H9 (cell line): Measurements from ENCODE around the gene NR3C2. TPM values are rescaled to one million over a fixed set of nuclear protein-coding genes. Genes with fewer than 3 reads are reported as not detected.

Experiments used
- DNase-seq: peaks from one replicate; pipeline ENCODE4 v3.0.0-alpha.2; 2017
- H2AFZ ChIP-seq: one replicate; pipeline ENCODE4 v1.6.1; 2013; ENCODE audit warnings: mild to moderate bottlenecking, low read length, control low read depth, moderate library complexity
- H2AK5ac ChIP-seq: 2 replicates; pipeline ENCODE4 v1.6.1; 2013; ENCODE audit warnings: low read length, control low read depth, mixed read lengths; ENCODE audit not compliant: insufficient read length
- H2BK120ac ChIP-seq: one replicate; pipeline ENCODE4 v1.6.1; 2013; ENCODE audit warnings: low read depth, mild to moderate bottlenecking, low read length, control low read depth, inconsistent platforms; ENCODE audit not compliant: poor library complexity, severe bottlenecking
- H2BK12ac ChIP-seq: 2 replicates; pipeline ENCODE4 v1.6.1; 2013; ENCODE audit warnings: low read length, control low read depth, mixed read lengths, low read depth; ENCODE audit not compliant: insufficient read length
- H2BK15ac ChIP-seq: 2 replicates; pipeline ENCODE4 v1.6.1; 2013; ENCODE audit warnings: low read depth, low read length, control low read depth
- H2BK20ac ChIP-seq: one replicate; pipeline ENCODE4 v1.6.1; 2013; ENCODE audit warnings: low read depth, mild to moderate bottlenecking, low read length, control low read depth, inconsistent platforms; ENCODE audit not compliant: poor library complexity, severe bottlenecking
- H2BK5ac ChIP-seq: 2 replicates; pipeline ENCODE4 v1.6.1; 2013; ENCODE audit warnings: low read length, control low read depth, mixed read lengths; ENCODE audit not compliant: insufficient read length
- H3K14ac ChIP-seq: 2 replicates; pipeline ENCODE4 v1.6.1; 2013; ENCODE audit warnings: low read length, control low read depth; ENCODE audit not compliant: insufficient read depth
- H3K18ac ChIP-seq: 2 replicates; pipeline ENCODE4 v1.6.1; 2013; ENCODE audit warnings: low read depth, mild to moderate bottlenecking, mixed read lengths, low read length, control low read depth; ENCODE audit not compliant: insufficient read length
- H3K23ac ChIP-seq: 2 replicates; pipeline ENCODE4 v1.6.1; 2013; ENCODE audit warnings: low read length, control low read depth, mixed read lengths, low read depth; ENCODE audit not compliant: insufficient read length
- H3K23me2 ChIP-seq: 2 replicates; pipeline ENCODE4 v1.6.1; 2013; ENCODE audit warnings: low read depth, mild to moderate bottlenecking, mixed read lengths, low read length, control low read depth; ENCODE audit not compliant: insufficient read length, poor library complexity, severe bottlenecking
- H3K27ac ChIP-seq: 2 replicates; pipeline ENCODE4 v1.5.1; 2013; ENCODE audit warnings: low read length, control low read depth, mixed read lengths, low read depth; ENCODE audit not compliant: insufficient read length
- H3K27me3 ChIP-seq: 2 replicates; pipeline ENCODE4 v1.6.1; 2013; ENCODE audit warnings: low read length, control low read depth, inconsistent platforms; ENCODE audit not compliant: insufficient read depth
- H3K4ac ChIP-seq: 2 replicates; pipeline ENCODE4 v1.6.1; 2013; ENCODE audit warnings: low read depth, mild to moderate bottlenecking, control low read depth, inconsistent platforms, low read length, moderate library complexity
- H3K4me1 ChIP-seq: 2 replicates; pipeline ENCODE4 v1.6.1; 2013; ENCODE audit warnings: low read length, control low read depth, inconsistent platforms; ENCODE audit not compliant: insufficient read depth
- H3K4me2 ChIP-seq: 2 replicates; pipeline ENCODE4 v1.6.1; 2013; ENCODE audit warnings: low read length, control low read depth, mixed read lengths; ENCODE audit not compliant: insufficient read length, insufficient read depth
- H3K56ac ChIP-seq: 2 replicates; pipeline ENCODE4 v1.6.1; 2013; ENCODE audit warnings: low read depth, mild to moderate bottlenecking, mixed read lengths, low read length, control low read depth; ENCODE audit not compliant: insufficient read length
- H3K79me1 ChIP-seq: 2 replicates; pipeline ENCODE4 v1.6.1; 2013; ENCODE audit warnings: low read depth, mild to moderate bottlenecking, moderate library complexity, low read length, control low read depth, inconsistent platforms; ENCODE audit not compliant: insufficient read depth, poor library complexity, severe bottlenecking
- H3K79me2 ChIP-seq: 2 replicates; pipeline ENCODE4 v1.6.1; 2013; ENCODE audit warnings: low read length, control low read depth, inconsistent platforms; ENCODE audit not compliant: insufficient read depth
- H3K9ac ChIP-seq: 2 replicates; pipeline ENCODE4 v1.6.1; 2013; ENCODE audit warnings: low read length, control low read depth, mixed read lengths; ENCODE audit not compliant: insufficient read length; ENCODE audit errors: extremely low read depth
- H3K9me3 ChIP-seq: one replicate; pipeline ENCODE4 v1.6.1; 2013; ENCODE audit warnings: low read depth, low read length, inconsistent platforms; ENCODE audit not compliant: control insufficient read depth
- H3T11ph ChIP-seq: one replicate; pipeline ENCODE4 v1.6.1; 2013; ENCODE audit warnings: mild to moderate bottlenecking, low read length, control low read depth, inconsistent platforms
- H4K20me1 ChIP-seq: one replicate; pipeline ENCODE4 v1.6.1; 2013; ENCODE audit not compliant: control insufficient read depth, insufficient read length, insufficient read depth
- H4K5ac ChIP-seq: 2 replicates; pipeline ENCODE4 v1.6.1; 2013; ENCODE audit warnings: low read depth, mild to moderate bottlenecking, mixed read lengths, low read length, control low read depth; ENCODE audit not compliant: insufficient read length
- H4K8ac ChIP-seq: replicated peaks from 2 replicates; pipeline ENCODE4 v1.6.1; 2013; ENCODE audit warnings: low read length, control low read depth, mixed read lengths, low read depth; ENCODE audit not compliant: insufficient read length
- H4K91ac ChIP-seq: 2 replicates; pipeline ENCODE4 v1.6.1; 2013; ENCODE audit warnings: low read depth, mild to moderate bottlenecking, moderate library complexity, mixed read lengths, low read length, control low read depth; ENCODE audit not compliant: insufficient read length
- H3K27ac Mint-ChIP-seq, 3 experiments: 2 replicates in 2 of 3; 3 replicates in 1 of 3; pipeline ENCODE4 v1.8.0; 2020 to 2021; ENCODE audit warnings: mixed read lengths in 3 of 3, mild to moderate bottlenecking in 1 of 3, moderate library complexity in 1 of 3
- H3K27me3 Mint-ChIP-seq: 2 replicates; pipeline ENCODE4 v1.8.0; 2021; ENCODE audit warnings: low read depth, mild to moderate bottlenecking, moderate library complexity, mixed read lengths
- H3K36me3 Mint-ChIP-seq, 3 experiments: 2 replicates in 2 of 3; 3 replicates in 1 of 3; pipeline ENCODE4 v1.8.0; 2020 to 2021; ENCODE audit warnings: low read depth in 3 of 3, mixed read lengths in 3 of 3; ENCODE audit not compliant: insufficient read depth in 1 of 3
- H3K4me1 Mint-ChIP-seq, 2 experiments: 2 replicates each; pipeline ENCODE4 v1.8.0; 2020; ENCODE audit warnings: mixed read lengths in 2 of 2
- H3K4me3 Mint-ChIP-seq, 2 experiments: 2 replicates in 1 of 2; 3 replicates in 1 of 2; pipeline ENCODE4 v1.8.0; 2020 to 2021; ENCODE audit warnings: mild to moderate bottlenecking in 2 of 2, mixed read lengths in 2 of 2, moderate library complexity in 1 of 2
- H3K9me3 Mint-ChIP-seq, 2 experiments: 2 replicates in 1 of 2; 3 replicates in 1 of 2; pipeline ENCODE4 v1.8.0; 2020; ENCODE audit warnings: mild to moderate bottlenecking in 2 of 2, mixed read lengths in 2 of 2, moderate library complexity in 1 of 2
- WGBS: extraction: QIAGEN DNeasy Blood & Tissue Kit; methylation state at CpG from one replicate; pipeline ENCODE4 v1.1.7; 2013; ENCODE audit warnings: missing lambda C conversion rate, low lambda C conversion rate, mixed read lengths; ENCODE audit not compliant: insufficient read length; ENCODE audit errors: extremely low coverage; 5-methylcytosine and 5-hydroxymethylcytosine counted together
- total RNA-seq: library from RNA; stranded (reverse); gene quantifications from 2 replicates; pipeline ENCODE4 v1.2.1, GENCODE V29; 2021
- TF ChIP-seq, protein P1 (sequence below): fragments of 200-600 bp; sonication (generic); conservative IDR thresholded peaks from 3 replicates; pipeline ENCODE4 v1.8.0; 2021; ENCODE audit warnings: antibody characterized with exemption, mild to moderate bottlenecking

NR3C2 gene
- total RNA-seq, 1 experiment from 2014 or later = 1.4 TPM

DNA sequence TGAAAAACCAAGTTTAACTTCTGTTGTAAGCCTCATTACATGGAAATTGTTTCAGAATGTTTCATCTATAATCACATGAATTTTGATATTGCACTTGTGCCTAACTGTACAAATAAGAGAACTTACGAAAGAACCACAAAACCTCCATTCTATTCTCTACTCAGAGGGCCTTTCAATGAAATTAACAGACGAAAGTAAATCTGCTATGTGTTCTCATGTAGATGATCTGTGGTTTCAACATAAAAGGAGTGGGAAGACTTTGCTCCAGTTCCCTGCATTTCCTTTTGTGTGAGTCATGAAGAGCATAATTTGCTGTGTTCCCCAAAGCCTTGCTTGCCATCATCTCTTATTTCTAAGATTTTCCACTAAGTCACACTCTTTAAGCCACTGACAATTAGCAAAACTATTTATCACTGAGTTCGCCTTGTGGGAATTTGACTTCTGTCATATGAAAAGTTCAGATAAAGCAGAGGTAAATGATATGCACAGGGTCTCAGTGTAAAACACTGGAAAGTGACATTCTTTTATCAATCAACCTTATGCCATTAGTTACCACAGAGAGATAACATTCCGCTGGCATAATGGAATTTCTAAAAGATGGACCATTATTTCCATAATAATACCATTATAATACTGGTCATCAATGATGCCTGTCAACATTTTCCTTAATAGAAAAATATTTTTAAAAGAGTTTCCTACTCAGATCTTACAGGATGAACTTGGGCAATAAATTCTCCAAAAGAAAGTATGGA, 329.8 kb downstream of the NR3C2 start:
- Histone ChIP-seq H3T11ph (no peak overlapping the region), H4K91ac (no peak overlapping the region), H3K79me1 (no peaks in the 10 kb centered on the region), H3K23me2 (no peaks in the 10 kb centered on the region), H4K20me1 (no peaks in the 10 kb centered on the region), H3K9ac (no peak overlapping the region), H3K27me3 (no peaks in the 10 kb centered on the region), H2BK5ac (no peak overlapping the region), H2BK120ac (no peak overlapping the region), H3K4ac (no peak overlapping the region), H3K18ac (no peak overlapping the region), H2BK20ac (no peak overlapping the region), H4K8ac (no peak overlapping the region), H3K14ac (no peak overlapping the region), H3K9me3 (no peaks in the 10 kb centered on the region), H3K56ac (no peak overlapping the region), H3K4me1 (no peaks in the 10 kb centered on the region), H3K27ac (no peak overlapping the region), H2AK5ac (no peak overlapping the region), H3K4me2 (no peak overlapping the region), H4K5ac (no peak overlapping the region), H3K79me2 (no peaks in the 10 kb centered on the region), H2BK12ac (no peak overlapping the region), H2AFZ (no peak overlapping the region), H3K23ac (no peak overlapping the region), H2BK15ac (no peak overlapping the region)
- no CpG with 5 or more reads among the region's 4 CpGs for WGBS
- Mint-ChIP-seq H3K36me3 (peaks cover 3 to 12% (median 3%) of the 10 kb centered on the region in 3 experiments; a peak in 4 of 7 replicates), H3K9me3 (peaks cover 0 to 7% of the 10 kb centered on the region in 2 experiments; a peak in 2 of 5 replicates), H3K4me3 (no peak overlapping the region), H3K27ac (0 out of 7 replicates have a peak overlapping the region, but pooled peaks of 1 of the 3 experiments have one; percentile 72), H3K4me1 (peaks cover 43 to 56% of the 10 kb centered on the region in 2 experiments), H3K27me3 (no peaks in the 10 kb centered on the region)
- TF ChIP-seq, protein P1, sequence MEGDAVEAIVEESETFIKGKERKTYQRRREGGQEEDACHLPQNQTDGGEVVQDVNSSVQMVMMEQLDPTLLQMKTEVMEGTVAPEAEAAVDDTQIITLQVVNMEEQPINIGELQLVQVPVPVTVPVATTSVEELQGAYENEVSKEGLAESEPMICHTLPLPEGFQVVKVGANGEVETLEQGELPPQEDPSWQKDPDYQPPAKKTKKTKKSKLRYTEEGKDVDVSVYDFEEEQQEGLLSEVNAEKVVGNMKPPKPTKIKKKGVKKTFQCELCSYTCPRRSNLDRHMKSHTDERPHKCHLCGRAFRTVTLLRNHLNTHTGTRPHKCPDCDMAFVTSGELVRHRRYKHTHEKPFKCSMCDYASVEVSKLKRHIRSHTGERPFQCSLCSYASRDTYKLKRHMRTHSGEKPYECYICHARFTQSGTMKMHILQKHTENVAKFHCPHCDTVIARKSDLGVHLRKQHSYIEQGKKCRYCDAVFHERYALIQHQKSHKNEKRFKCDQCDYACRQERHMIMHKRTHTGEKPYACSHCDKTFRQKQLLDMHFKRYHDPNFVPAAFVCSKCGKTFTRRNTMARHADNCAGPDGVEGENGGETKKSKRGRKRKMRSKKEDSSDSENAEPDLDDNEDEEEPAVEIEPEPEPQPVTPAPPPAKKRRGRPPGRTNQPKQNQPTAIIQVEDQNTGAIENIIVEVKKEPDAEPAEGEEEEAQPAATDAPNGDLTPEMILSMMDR = no peak
- DNase-seq = no peak
